AG09319 (cell line): ENCODE results near the gene FIGNL2.

Experiments used
- DNase-seq: peaks from one replicate; pipeline ENCODE4 v3.0.0-alpha.2; 2010; ENCODE audit warnings: low read depth; ENCODE audit errors: extremely low read depth
- CTCF ChIP-seq: IDR thresholded peaks from 2 replicates; pipeline ENCODE4 v1.5.1; 2011; ENCODE audit warnings: low read depth, mild to moderate bottlenecking, inconsistent platforms, low read length, moderate library complexity

Gene FIGNL2

GRCh38 chr12:51863933-51864832 lies 15.7 kb upstream of the FIGNL2 start:
- no peak for TF ChIP-seq CTCF
- no peak for DNase-seq

- TF ChIP-seq CTCF: no peak
- DNase-seq: no peak
These were observed 14.9 kb upstream of the FIGNL2 start for GRCh38 chr12:51863363-51863932.

- no peak for DNase-seq
- no peak for TF ChIP-seq CTCF
These were observed 14.4 kb upstream of the FIGNL2 start for GRCh38 chr12:51862947-51863346.

GRCh38 chr12:51860986-51861385 lies 12.5 kb upstream of the FIGNL2 start:
- DNase-seq: no peak

GRCh38 chr12:51855586-51856428 lies 7.3 kb upstream of the FIGNL2 start:
- TF ChIP-seq CTCF: no peak
- DNase-seq: no peak

More at GRCh38 chr12:51860986-51861385, 12.5 kb upstream of the FIGNL2 start:
- TF ChIP-seq CTCF: no peak

- DNase-seq: peak; percentile 39
- TF ChIP-seq CTCF: no peak
These were observed 4.1 kb upstream of the FIGNL2 start for GRCh38 chr12:51852404-51853137.
